HFF-Myc (cell line): ENCODE measurements around the gene AHSP.
"Not testable (repeated sequence)": the region's sequence is repeated elsewhere in the genome, so short reads cannot be mapped to it uniquely, and the experiment has no call there.

Source experiments
- DNase-seq: peaks from one replicate; pipeline ENCODE4 v3.0.0-alpha.2; 2011; ENCODE audit warnings: low read depth; ENCODE audit errors: extremely low read depth
- H3K4me3 ChIP-seq: replicated peaks from 2 replicates; pipeline ENCODE4 v1.5.1; 2011; ENCODE audit warnings: low read depth, mild to moderate bottlenecking, control low read depth, low read length
- CTCF ChIP-seq: IDR thresholded peaks from 2 replicates; pipeline ENCODE4 v1.5.1; 2012; ENCODE audit warnings: mild to moderate bottlenecking, low read depth, low read length, control low read depth; ENCODE audit errors: missing control alignments

Gene AHSP

GRCh38 chr16:31572821-31573220 is 45.1 kb downstream of the AHSP start:
- no peak for DNase-seq
- H3K4me3 ChIP-seq: no peak overlapping the region
- no peak for TF ChIP-seq CTCF

GRCh38 chr16:31574159-31574558 is 46.5 kb downstream of the AHSP start:
- not testable (repeated sequence) for DNase-seq, H3K4me3 ChIP-seq

- no peak for DNase-seq
- H3K4me3 ChIP-seq: no peak overlapping the region
Observed at GRCh38 chr16:31577411-31577810, 49.7 kb downstream of the AHSP start.

More at GRCh38 chr16:31577411-31577810, 49.7 kb downstream of the AHSP start:
- no peak for TF ChIP-seq CTCF
